HepG2 (cell line): ENCODE results near the gene IL1RAPL1. TPM values are rescaled to one million over a fixed set of nuclear protein-coding genes. Genes with fewer than 3 reads are reported as not detected.

ENCODE experiments used
- ATAC-seq: fragments of 200-7000 bp; cut with Tn5 transposase; 3 replicates; pipeline ENCODE4 v1.9.1; 2020; ENCODE audit warnings: mild to moderate bottlenecking, moderate library complexity
- BruUV-seq: library from RNA; stranded (reverse); fragments of 400-500 nt; replicated peaks from 2 replicates; lab custom pipeline; 2021; lab: Mats Ljungman, UMichigan
- CTCF ChIA-PET: fragments of 300-600 bp; formaldehyde crosslinking; extraction: SDS; loops from one replicate; lab custom pipeline; 2021; ENCODE audit warnings: low total read pairs, inconsistent platforms, low intra/inter-chr PET ratio; lab: Yijun Ruan, JAX
- POLR2A ChIA-PET: fragments of 350-600 bp; sonication (Branson Sonifier 250); formaldehyde crosslinking; loops from one replicate; lab custom pipeline; 2020; ENCODE audit warnings: antibody characterized with exemption, inconsistent platforms; lab: Yijun Ruan, JAX
- DNase-seq: peaks from one replicate; pipeline ENCODE4 v3.0.0-alpha.2; 2015; ENCODE audit warnings: low spot score
- FAIRE-seq: peaks from 3 replicates; lab custom pipeline; 2011; peaks lifted over from hg19 to GRCh38; lab: Jason Lieb, UNC
- H2AFZ ChIP-seq: one replicate; pipeline ENCODE4 v1.6.1; 2011; ENCODE audit warnings: low read length, inconsistent platforms
- H3K27ac ChIP-seq: fragments of 300-600 bp; 3 replicates; pipeline ENCODE4 v1.8.0; 2011; ENCODE audit warnings: mixed run types, mild to moderate bottlenecking, mixed read lengths, low read length, inconsistent platforms; ENCODE audit not compliant: insufficient read depth; ENCODE audit errors: extremely low read length
- H3K27me3 ChIP-seq, 2 experiments: fragments of 200-600 bp in 1 of 2; 2 replicates in 1 of 2; 3 replicates in 1 of 2; pipeline versions ENCODE4 v1.6.0 to v1.8.0; 2011; ENCODE audit warnings: low read length in 2 of 2, mild to moderate bottlenecking in 2 of 2, moderate library complexity in 2 of 2, inconsistent platforms in 1 of 2; ENCODE audit not compliant: insufficient read depth in 2 of 2, control insufficient read depth in 1 of 2
- H3K36me3 ChIP-seq, 2 experiments: fragments of 200-600 bp in 1 of 2; replicated peaks in 1 of 2; 2 replicates in 1 of 2; 3 replicates in 1 of 2; pipeline versions ENCODE4 v1.5.1 to v1.8.0; 2011; ENCODE audit warnings: low read length in 2 of 2, inconsistent platforms in 1 of 2; ENCODE audit not compliant: insufficient read depth in 2 of 2, control insufficient read depth in 1 of 2
- H3K4me1 ChIP-seq: 2 replicates; pipeline ENCODE4 v1.5.1; 2012; ENCODE audit warnings: low read length, inconsistent platforms; ENCODE audit not compliant: insufficient read depth
- H3K4me2 ChIP-seq: 2 replicates; pipeline ENCODE4 v1.6.0; 2011; ENCODE audit warnings: low read depth, low read length, inconsistent platforms
- H3K4me3 ChIP-seq, 3 experiments: fragments of 200-600 bp in 1 of 3; sonication (generic), shearing (Covaris generic) in 1 of 3; replicated peaks in 1 of 3; 2 replicates each; pipeline ENCODE4 v1.5.1; 2011 to 2016; ENCODE audit warnings: low read length in 3 of 3, inconsistent platforms in 2 of 3, low read depth in 2 of 3, mild to moderate bottlenecking in 2 of 3, control low read depth in 1 of 3, mixed read lengths in 1 of 3; ENCODE audit not compliant: insufficient read depth in 1 of 3
- H3K79me2 ChIP-seq: one replicate; pipeline ENCODE4 v1.6.1; 2011; ENCODE audit warnings: low read length, inconsistent platforms; ENCODE audit not compliant: insufficient read depth
- H3K9ac ChIP-seq: 2 replicates; pipeline ENCODE4 v1.6.0; 2011; ENCODE audit warnings: mild to moderate bottlenecking, low read depth, low read length, inconsistent platforms; ENCODE audit not compliant: insufficient read depth
- H3K9me3 ChIP-seq: 2 replicates; pipeline ENCODE4 v1.5.1; 2012; ENCODE audit warnings: mild to moderate bottlenecking, low read length
- H4K20me1 ChIP-seq: 2 replicates; pipeline ENCODE4 v1.6.0; 2011; ENCODE audit warnings: inconsistent platforms, mild to moderate bottlenecking, low read length, moderate library complexity; ENCODE audit not compliant: insufficient read depth
- ADNP ChIP-seq: sonication (generic); formaldehyde crosslinking; IDR thresholded peaks from 2 replicates; pipeline ENCODE4 v1.4.0; 2020; ENCODE audit warnings: missing genetic modification reagents
- ATF7 ChIP-seq, 2 experiments: fragments of 450-650 bp in 1 of 2; sonication (generic) in 1 of 2; formaldehyde crosslinking in 1 of 2; IDR thresholded peaks; 2 replicates each; pipeline versions ENCODE4 v1.4.0 to v1.6.1; 2016 to 2020; ENCODE audit warnings: antibody characterized with exemption in 1 of 2, mild to moderate bottlenecking in 1 of 2, missing genetic modification reagents in 1 of 2
- ZBTB8A ChIP-seq: sonication (generic); formaldehyde crosslinking; IDR thresholded peaks from 2 replicates; pipeline ENCODE4 v1.4.0; 2020; ENCODE audit warnings: mild to moderate bottlenecking, low read depth, missing genetic modification reagents, borderline replicate concordance
- ZNF451 ChIP-seq: sonication (generic); formaldehyde crosslinking; IDR thresholded peaks from 2 replicates; pipeline ENCODE4 v1.5.0; 2020; ENCODE audit warnings: mild to moderate bottlenecking, missing genetic modification reagents
- ZNF724P ChIP-seq: sonication (generic); formaldehyde crosslinking; IDR thresholded peaks from 2 replicates; pipeline ENCODE4 v1.8.0; 2022; ENCODE audit warnings: missing genetic modification reagents, borderline replicate concordance
- ZNF782 ChIP-seq: sonication (generic); formaldehyde crosslinking; IDR thresholded peaks from 2 replicates; pipeline ENCODE4 v1.4.0; 2020; ENCODE audit warnings: missing genetic modification reagents, mild to moderate bottlenecking, borderline replicate concordance
- WGBS: methylation state at CpG from one replicate; pipeline ENCODE4 v1.1.6; 2017; ENCODE audit warnings: low lambda C conversion rate; 5-methylcytosine and 5-hydroxymethylcytosine counted together
- in situ Hi-C: cut with HindIII; loops from 2 replicates; pipeline ENCODE4 v1.10.0; 2017; ENCODE audit warnings: low pct_unique_long_range_greater_than_20kb; ENCODE audit not compliant: extremely low pct_ligation_motif_present
- intact Hi-C: fragments of 100-400 bp; cut with micrococcal nuclease; formaldehyde crosslinking; loops from one replicate; pipeline ENCODE4 v1.10.0; 2022; ENCODE audit not compliant: unreplicated experiment
- polyA plus RNA-seq, 8 experiments: library from polyadenylated mRNA; depleted of rRNA in 3 of 8; stranded (reverse) in 7 of 8; unstranded in 1 of 8; fragments of >200 nt; fragmentation: Illumina TruSeq in 4 of 8; extraction: Trizol in 4 of 8; gene quantifications; 2 replicates each; pipeline versions ENCODE4 v1.2.1 to v1.2.3, GENCODE V29; 2011 to 2016; ENCODE audit warnings: low read depth in 4 of 8, missing spikeins in 1 of 8, mixed read lengths in 1 of 8; ENCODE audit not compliant: insufficient read depth in 1 of 8
- total RNA-seq, 5 experiments: library from RNA; depleted of rRNA; stranded (reverse); fragments of >200 nt; fragmentation: Illumina TruSeq; extraction: Trizol; gene quantifications; 2 replicates each; pipeline ENCODE4 v1.2.3, GENCODE V29; 2016; ENCODE audit warnings: low read depth in 1 of 5

Gene IL1RAPL1
- total and polyA plus RNA-seq, 2 of the 13 experiments (the other 11 are each of a cell fraction or from before 2014, with no cell fraction given) = 0.04 TPM; not detected in 1

GRCh38 chrX:29798469-29798868, 1211.2 kb downstream of the IL1RAPL1 start:
- Histone ChIP-seq H3K4me2 (no peak overlapping the region), H3K27ac (no peak overlapping the region), H3K4me1 (no peaks in the 10 kb centered on the region), H3K9me3 (no peaks in the 10 kb centered on the region), H3K4me3 (no peak overlapping the region), H3K27me3 (no peaks in the 10 kb centered on the region), H2AFZ (no peak overlapping the region), H3K79me2 (no peaks in the 10 kb centered on the region), H3K36me3 (no peaks in the 10 kb centered on the region), H3K9ac (no peak overlapping the region)
- no peak for ATAC-seq
- WGBS = 0% methylated on average over 2 of the region's 2 CpGs
- BruUV-seq = no TSS peak
- FAIRE-seq = no peak
- in situ Hi-C loops = no loop called here
- CTCF ChIA-PET = no interaction called here
- no peak for DNase-seq
- intact Hi-C loops = no loop called here
- TF ChIP-seq ZNF782 (CRISPR knock-in tag) (no peak), ZNF724P (no peak), ADNP (CRISPR knock-in tag) (no peak), ZBTB8A (no peak)
- TF ChIP-seq, all 625 proteins: peak for 0
- POLR2A ChIA-PET = no interaction called here
- H4K20me1 ChIP-seq = no peaks in the 10 kb centered on the region

- H3K27ac ChIP-seq = no peak overlapping the region
- no peaks in the 10 kb centered on the region for H3K4me1 ChIP-seq
- FAIRE-seq = no peak
- H2AFZ ChIP-seq = no peak overlapping the region
- H3K79me2 ChIP-seq = no peaks in the 10 kb centered on the region
- intact Hi-C loops = no loop called here
- no peak for DNase-seq
- peak; percentile 69 for TF ChIP-seq ATF7 (IDR thresholded peaks at IDR 0.05)
- no peak for TF ChIP-seq ATF7 (CRISPR knock-in tag; IDR thresholded peaks at IDR 0.05)
- no peak for TF ChIP-seq ZNF451 (CRISPR knock-in tag)
- no peaks in the 10 kb centered on the region for H3K36me3 ChIP-seq
- H3K4me3 ChIP-seq = no peak overlapping the region
- no peak for ATAC-seq
- BruUV-seq = no TSS peak
- no peaks in the 10 kb centered on the region for H3K27me3 ChIP-seq
- no peak overlapping the region for H3K9ac ChIP-seq
- in situ Hi-C loops = no loop called here
- POLR2A ChIA-PET = no interaction called here
- CTCF ChIA-PET = no interaction called here
- no peaks in the 10 kb centered on the region for H3K9me3 ChIP-seq
- H4K20me1 ChIP-seq = no peaks in the 10 kb centered on the region
- no peak overlapping the region for H3K4me2 ChIP-seq
These were observed 1225.9 kb downstream of the IL1RAPL1 start for GRCh38 chrX:29813174-29813573.
